Measurements from ENCODE around the gene NUP214. TPM values are rescaled to one million over a fixed set of nuclear protein-coding genes. Genes with fewer than 3 reads are reported as not detected.

The NUP214 gene
- polyA plus RNA-seq, 1 of the 3 experiments (the other 2 are of a cell fraction) = 8.0 TPM

DNA sequence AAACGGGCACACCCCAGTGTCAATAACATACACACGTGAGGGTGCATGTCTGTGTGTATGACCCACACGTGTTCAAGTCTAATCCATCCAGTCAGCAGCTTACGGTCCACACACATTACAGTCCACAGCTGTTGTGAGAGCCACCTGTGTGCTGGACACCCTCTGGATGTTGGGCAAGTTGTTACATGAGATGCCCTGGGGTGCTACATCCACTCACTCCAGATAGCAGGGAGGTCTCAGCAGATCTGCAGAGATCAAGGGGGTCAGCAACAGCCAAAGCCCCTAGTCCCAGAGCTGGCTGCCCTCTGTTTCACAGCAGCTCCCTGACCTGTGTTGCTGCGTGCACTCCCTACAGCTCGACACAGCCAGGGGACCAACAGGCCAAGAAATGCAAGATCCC is 33.4 kb upstream of the NUP214 start:
- Histone ChIP-seq H3K36me3 (replicated peaks in 1 of 2; ENCODE audit: control insufficient read depth in 1 of 2, insufficient read depth in 2 of 2, low read length in 1 of 2) (no peaks in the 10 kb centered on the region), H3K79me2 (ENCODE audit: insufficient read depth) (no peaks in the 10 kb centered on the region), H3K9me3 (no peaks in the 10 kb centered on the region), H3K27me3 (ENCODE audit: insufficient read depth) (peaks cover 18% of the 10 kb centered on the region), H2AFZ (ENCODE audit: low read depth) (no peak overlapping the region), H4K20me1 (ENCODE audit: insufficient read depth) (no peaks in the 10 kb centered on the region), H3K9ac (no peak overlapping the region), H3K27ac (ENCODE audit: low read depth in 2 of 2, low read length in 1 of 2) (no peak overlapping the region), H3K4me1 (ENCODE audit: control insufficient read depth in 1 of 2, insufficient read depth in 2 of 2, low read depth in 1 of 2, low read length in 1 of 2) (peaks cover 0 to 24% of the 10 kb centered on the region in 2 experiments; a peak in 1 of 4 replicates), H3F3A (replicated peaks; ENCODE audit: insufficient read depth) (no peaks in the 10 kb centered on the region), H3K4me2 (no peak overlapping the region), H3K9me2 (no peaks in the 10 kb centered on the region), H3K4me3 (ENCODE audit: low read depth in 2 of 2, low read length in 1 of 2) (no peak overlapping the region)
- POLR2A ChIA-PET = no interaction called here
- no peak for TF ChIP-seq NFIC (IDR thresholded peaks at IDR 0.05; ENCODE audit: borderline replicate concordance)
- no peak for TF ChIP-seq EP300 (IDR thresholded peaks at IDR 0.05; ENCODE audit: borderline replicate concordance in 1 of 2, low read depth in 1 of 2, low read length in 1 of 2)
- TF ChIP-seq, protein P1, sequence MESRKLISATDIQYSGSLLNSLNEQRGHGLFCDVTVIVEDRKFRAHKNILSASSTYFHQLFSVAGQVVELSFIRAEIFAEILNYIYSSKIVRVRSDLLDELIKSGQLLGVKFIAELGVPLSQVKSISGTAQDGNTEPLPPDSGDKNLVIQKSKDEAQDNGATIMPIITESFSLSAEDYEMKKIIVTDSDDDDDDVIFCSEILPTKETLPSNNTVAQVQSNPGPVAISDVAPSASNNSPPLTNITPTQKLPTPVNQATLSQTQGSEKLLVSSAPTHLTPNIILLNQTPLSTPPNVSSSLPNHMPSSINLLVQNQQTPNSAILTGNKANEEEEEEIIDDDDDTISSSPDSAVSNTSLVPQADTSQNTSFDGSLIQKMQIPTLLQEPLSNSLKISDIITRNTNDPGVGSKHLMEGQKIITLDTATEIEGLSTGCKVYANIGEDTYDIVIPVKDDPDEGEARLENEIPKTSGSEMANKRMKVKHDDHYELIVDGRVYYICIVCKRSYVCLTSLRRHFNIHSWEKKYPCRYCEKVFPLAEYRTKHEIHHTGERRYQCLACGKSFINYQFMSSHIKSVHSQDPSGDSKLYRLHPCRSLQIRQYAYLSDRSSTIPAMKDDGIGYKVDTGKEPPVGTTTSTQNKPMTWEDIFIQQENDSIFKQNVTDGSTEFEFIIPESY (IDR thresholded peaks at IDR 0.05; ENCODE audit: borderline replicate concordance, low read depth) = no peak
- no peak for TF ChIP-seq RAD21 (IDR thresholded peaks at IDR 0.05; ENCODE audit: low read length)
- TF ChIP-seq SIN3A (IDR thresholded peaks at IDR 0.05; ENCODE audit: borderline replicate concordance, low read depth, low read length) = no peak
- no peak for TF ChIP-seq POLR2AphosphoS5 (IDR thresholded peaks at IDR 0.05; ENCODE audit: low read depth, low read length)
- no peak for TF ChIP-seq FOXM1 (IDR thresholded peaks at IDR 0.05; ENCODE audit: low read depth)
- no peak for TF ChIP-seq REST (IDR thresholded peaks at IDR 0.05; ENCODE audit: low read depth, low read length)
- TF ChIP-seq FOSL2 (IDR thresholded peaks at IDR 0.05; ENCODE audit: borderline replicate concordance, low read depth) = no peak
- TF ChIP-seq MXI1 (IDR thresholded peaks at IDR 0.05; ENCODE audit: low read depth, low read length) = no peak
- TF ChIP-seq GATA2 (CRISPR knock-in tag; IDR thresholded peaks at IDR 0.05) = no peak
- no peak for TF ChIP-seq RCOR1 (IDR thresholded peaks at IDR 0.05; ENCODE audit: low read length)
- TF ChIP-seq, protein P2, sequence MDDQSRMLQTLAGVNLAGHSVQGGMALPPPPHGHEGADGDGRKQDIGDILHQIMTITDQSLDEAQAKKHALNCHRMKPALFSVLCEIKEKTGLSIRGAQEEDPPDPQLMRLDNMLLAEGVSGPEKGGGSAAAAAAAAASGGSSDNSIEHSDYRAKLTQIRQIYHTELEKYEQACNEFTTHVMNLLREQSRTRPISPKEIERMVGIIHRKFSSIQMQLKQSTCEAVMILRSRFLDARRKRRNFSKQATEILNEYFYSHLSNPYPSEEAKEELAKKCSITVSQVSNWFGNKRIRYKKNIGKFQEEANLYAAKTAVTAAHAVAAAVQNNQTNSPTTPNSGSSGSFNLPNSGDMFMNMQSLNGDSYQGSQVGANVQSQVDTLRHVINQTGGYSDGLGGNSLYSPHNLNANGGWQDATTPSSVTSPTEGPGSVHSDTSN (IDR thresholded peaks at IDR 0.05) = no peak
- TF ChIP-seq ELF1 (IDR thresholded peaks at IDR 0.05) = no peak
- 57% methylated on average over 4 of the region's 6 CpGs for WGBS (ENCODE audit: low lambda C conversion rate)
- DNase-seq = no peak
- CTCF ChIA-PET = interaction anchor here (1.2 to 3.2 kb wide), 3 partner anchors 13 to 46 kb away, joined by 3 to 15 read pairs (median 4); no protein-coding TSS in a partner anchor

Data from SK-N-SH (cell line).